Smooth muscle cell (in vitro differentiated cells): ENCODE data around the gene CLEC18B. TPM values are rescaled to one million over a fixed set of nuclear protein-coding genes. Genes with fewer than 3 reads are reported as not detected.
"Not testable (repeated sequence)": the region's sequence is repeated elsewhere in the genome, so short reads cannot be mapped to it uniquely, and the experiment has no call there.

Experiments
- DNase-seq: peaks from one replicate; lab custom pipeline; 2025; ENCODE audit not compliant: unreplicated experiment; lab: John Stamatoyannopoulos, UW
- H2AFZ ChIP-seq: fragments of 200-600 bp; sonication (generic); 2 replicates; pipeline ENCODE4 v1.6.0; 2016; ENCODE audit warnings: antibody characterized with exemption, low read depth, mild to moderate bottlenecking
- H3F3A ChIP-seq: fragments of 200-600 bp; sonication (generic); 2 replicates; pipeline ENCODE4 v1.6.0; 2017; ENCODE audit warnings: antibody characterized with exemption, low read depth
- H3K27ac ChIP-seq: fragments of 200-600 bp; sonication (generic); 2 replicates; pipeline ENCODE4 v1.5.1; 2016; ENCODE audit warnings: low read depth, mild to moderate bottlenecking
- H3K27me3 ChIP-seq: fragments of 200-600 bp; sonication (generic); 2 replicates; pipeline ENCODE4 v1.6.1; 2016; ENCODE audit warnings: low read depth, mild to moderate bottlenecking
- H3K36me3 ChIP-seq: fragments of 200-600 bp; sonication (generic); 2 replicates; pipeline ENCODE4 v1.5.1; 2016; ENCODE audit warnings: low read depth
- H3K4me1 ChIP-seq: fragments of 200-600 bp; sonication (generic); 2 replicates; pipeline ENCODE4 v1.5.1; 2016; ENCODE audit warnings: low read depth
- H3K4me2 ChIP-seq: fragments of 200-600 bp; sonication (generic); 2 replicates; pipeline ENCODE4 v1.6.0; 2016; ENCODE audit warnings: mild to moderate bottlenecking
- H3K4me3 ChIP-seq: fragments of 200-600 bp; sonication (generic); 2 replicates; pipeline ENCODE4 v1.5.1; 2016; ENCODE audit warnings: mild to moderate bottlenecking
- H3K79me2 ChIP-seq: fragments of 200-600 bp; sonication (generic); 2 replicates; pipeline ENCODE4 v1.6.0; 2016; ENCODE audit warnings: low read depth, mild to moderate bottlenecking
- H3K9ac ChIP-seq: fragments of 200-600 bp; sonication (generic); 2 replicates; pipeline ENCODE4 v1.6.0; 2016; ENCODE audit warnings: low read depth
- H3K9me3 ChIP-seq: fragments of 200-600 bp; sonication (generic); replicated peaks from 2 replicates; pipeline ENCODE4 v1.5.1; 2016; ENCODE audit warnings: low read depth
- H4K20me1 ChIP-seq: fragments of 200-600 bp; sonication (generic); 2 replicates; pipeline ENCODE4 v1.6.0; 2016; ENCODE audit warnings: low read depth
- CTCF ChIP-seq: fragments of 200-600 bp; sonication (generic); IDR thresholded peaks from 2 replicates; pipeline ENCODE4 v1.5.1; 2017; ENCODE audit warnings: borderline replicate concordance, mild to moderate bottlenecking, antibody characterized with exemption; ENCODE audit not compliant: insufficient read depth, poor library complexity, severe bottlenecking
- WGBS: methylation state at CpG from one replicate; pipeline ENCODE4 v1.1.7; 2016; ENCODE audit warnings: low lambda C conversion rate; 5-methylcytosine and 5-hydroxymethylcytosine counted together
- polyA plus RNA-seq: library from polyadenylated mRNA; unstranded; fragments of >200 nt; fragmentation: Nextera tagmentation; extraction: Ambion mirVana; gene quantifications from 2 replicates; pipeline ENCODE4 v1.2.1, GENCODE V29; 2016
- total RNA-seq: library from RNA; depleted of rRNA; stranded (reverse); fragments of >200 nt; gene quantifications from 2 replicates; pipeline ENCODE4 v1.2.3, GENCODE V29; 2014

Gene CLEC18B
- total and polyA plus RNA-seq, 2 experiments from 2014 or later, result 0.87 to 1.4 TPM

DNA sequence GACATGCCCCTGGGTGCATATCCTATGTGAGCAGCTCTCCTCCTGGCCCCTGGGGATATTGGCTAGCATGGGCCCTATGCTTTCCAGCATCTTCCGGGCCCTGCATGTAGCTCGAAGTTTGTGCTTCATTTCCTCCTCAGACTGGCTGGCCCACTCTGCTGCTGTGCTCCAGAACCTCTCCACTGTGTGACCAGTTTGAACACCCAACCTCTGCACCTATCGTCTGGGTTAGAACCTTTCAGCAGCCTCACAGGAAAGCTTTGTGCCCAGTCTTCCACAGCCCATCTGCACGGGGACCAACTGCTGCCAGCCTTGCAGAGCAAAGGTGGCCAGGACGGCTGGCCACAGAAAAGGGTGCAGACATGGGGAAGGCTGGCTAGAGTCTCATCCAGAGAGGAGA lies 10.2 kb upstream of the CLEC18B start:
- Histone ChIP-seq H2AFZ (no peak overlapping the region), H3K4me1 (no peaks in the 10 kb centered on the region), H3K9me3 (no peaks in the 10 kb centered on the region), H3K4me2 (no peak overlapping the region), H3K36me3 (no peaks in the 10 kb centered on the region), H3K9ac (no peak overlapping the region), H3F3A (no peaks in the 10 kb centered on the region), H3K79me2 (no peaks in the 10 kb centered on the region), H3K4me3 (no peak overlapping the region), H4K20me1 (no peaks in the 10 kb centered on the region), H3K27me3 (no peaks in the 10 kb centered on the region), H3K27ac (no peak overlapping the region)
- TF ChIP-seq CTCF, result no peak
- no peak for DNase-seq
- 94% methylated on average over 5 of the region's 5 CpGs for WGBS

DNA sequence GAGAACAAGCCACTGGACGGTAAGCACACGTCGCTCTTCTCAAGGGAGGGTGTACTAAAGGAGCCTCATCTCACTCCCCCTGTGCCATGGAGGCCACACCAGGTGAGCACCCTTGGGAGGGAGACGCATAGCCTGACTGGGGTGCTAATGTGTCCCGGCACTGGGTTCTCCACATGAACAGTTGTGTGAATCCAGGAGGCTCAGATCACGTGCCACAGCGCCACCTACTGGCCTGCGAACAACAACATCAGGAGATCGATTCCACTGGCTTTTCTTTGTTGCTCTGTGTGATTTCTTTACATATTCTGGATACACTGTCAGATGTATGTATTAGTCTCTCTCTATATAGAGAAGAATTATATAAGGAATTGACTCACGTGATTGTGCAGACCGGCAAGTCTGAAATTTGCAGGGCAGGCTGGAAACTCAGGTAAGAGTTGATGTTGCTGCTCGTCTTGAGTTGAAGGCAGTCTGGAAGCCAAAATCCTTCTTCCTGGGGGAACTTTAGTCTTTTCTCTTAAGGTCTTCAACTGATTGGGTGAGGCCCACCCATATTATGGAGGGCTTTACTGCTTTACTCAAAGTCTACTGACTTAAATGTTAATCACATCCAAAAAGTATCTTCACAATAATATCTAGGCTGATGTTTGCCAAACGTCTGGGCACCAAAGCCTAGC lies 8.9 kb upstream of the CLEC18B start:
- not testable (repeated sequence) for H3K9ac ChIP-seq, H4K20me1 ChIP-seq, H3K79me2 ChIP-seq, H3K4me3 ChIP-seq, H3K4me2 ChIP-seq, H3F3A ChIP-seq, H3K9me3 ChIP-seq, H3K36me3 ChIP-seq, DNase-seq, H3K27ac ChIP-seq, H3K4me1 ChIP-seq, H2AFZ ChIP-seq, H3K27me3 ChIP-seq
- TF ChIP-seq CTCF, result peak; percentile 69
- 39% methylated on average over 13 of the region's 13 CpGs for WGBS

DNA sequence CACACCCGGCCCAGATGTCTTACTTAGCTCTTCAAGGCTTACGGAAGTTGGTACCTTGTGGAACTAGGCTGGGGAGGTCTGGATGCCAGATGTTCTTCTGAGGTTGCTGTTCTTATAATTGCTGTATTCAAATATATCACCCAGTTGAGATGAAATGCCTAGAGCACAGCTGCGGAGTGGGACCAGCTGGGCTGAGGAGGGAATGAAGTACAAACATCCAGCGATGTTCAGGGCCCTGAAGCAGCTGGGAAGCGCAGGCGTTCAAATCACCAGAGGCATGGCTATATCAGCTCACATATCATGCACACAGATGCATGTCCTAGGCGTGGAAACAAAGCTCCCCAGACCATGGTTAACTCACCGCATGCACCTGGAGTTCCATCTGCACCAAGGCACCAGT lies 7.2 kb upstream of the CLEC18B start:
- not testable (repeated sequence) for H3K9ac ChIP-seq, H2AFZ ChIP-seq, H3K9me3 ChIP-seq, H3K79me2 ChIP-seq, H3K4me2 ChIP-seq, H3F3A ChIP-seq, H4K20me1 ChIP-seq, H3K4me1 ChIP-seq, H3K27me3 ChIP-seq, H3K27ac ChIP-seq, H3K4me3 ChIP-seq, H3K36me3 ChIP-seq, DNase-seq
- WGBS, result 100% methylated on average over 1 of the region's 8 CpGs

GRCh38 chr16:74425751-74426150 lies 4.5 kb upstream of the CLEC18B start:
- WGBS, result 86% methylated on average over 6 of the region's 6 CpGs
- H3K4me3 ChIP-seq, H3K4me1 ChIP-seq, H3K9me3 ChIP-seq, H3K36me3 ChIP-seq, H3K27me3 ChIP-seq, H4K20me1 ChIP-seq, DNase-seq, H3K9ac ChIP-seq, H3K4me2 ChIP-seq, H3K79me2 ChIP-seq, H2AFZ ChIP-seq, H3F3A ChIP-seq, H3K27ac ChIP-seq: not testable (repeated sequence)

DNA sequence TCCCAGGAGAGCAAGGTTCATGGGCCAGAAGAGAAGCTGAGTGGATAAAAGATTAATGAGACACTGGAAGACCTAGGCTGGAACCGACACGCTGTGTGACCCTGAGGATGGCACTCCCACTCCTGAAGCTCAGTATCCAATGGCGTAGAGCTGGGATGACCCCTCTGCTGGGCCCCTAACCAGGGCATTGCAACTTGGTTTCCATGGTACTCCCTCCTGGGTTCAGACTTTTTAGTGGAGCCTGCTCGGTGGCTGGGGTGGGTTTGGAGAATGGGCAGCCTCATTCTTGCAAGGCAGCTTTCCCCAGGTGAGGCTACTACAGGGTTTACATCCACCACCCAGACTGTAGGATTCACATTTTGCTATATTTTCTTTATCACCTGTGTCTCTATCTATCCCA lies 2.4 kb upstream of the CLEC18B start:
- H2AFZ ChIP-seq, H3K9me3 ChIP-seq, H3K4me2 ChIP-seq, H4K20me1 ChIP-seq, H3K27ac ChIP-seq, H3K79me2 ChIP-seq, H3K27me3 ChIP-seq, H3K36me3 ChIP-seq, H3F3A ChIP-seq, H3K4me3 ChIP-seq, H3K9ac ChIP-seq, DNase-seq, H3K4me1 ChIP-seq: not testable (repeated sequence)
- WGBS, result 80% methylated on average over 4 of the region's 4 CpGs

GRCh38 chr16:74422086-74422485 lies 808 bp upstream of the CLEC18B start:
- H3K4me3 ChIP-seq, H3K9ac ChIP-seq, H3K9me3 ChIP-seq, H3K36me3 ChIP-seq, H3K79me2 ChIP-seq, H3K27me3 ChIP-seq, H2AFZ ChIP-seq, H3F3A ChIP-seq, H3K4me2 ChIP-seq, DNase-seq, H4K20me1 ChIP-seq, H3K27ac ChIP-seq, H3K4me1 ChIP-seq: not testable (repeated sequence)
- 98% methylated on average over 8 of the region's 17 CpGs for WGBS

GRCh38 chr16:74421482-74421785 lies 156 bp upstream of the CLEC18B start:
- H3K9ac ChIP-seq, H3K4me3 ChIP-seq, H3K4me2 ChIP-seq, H4K20me1 ChIP-seq, H3F3A ChIP-seq, H2AFZ ChIP-seq, H3K36me3 ChIP-seq, H3K79me2 ChIP-seq, DNase-seq, H3K27ac ChIP-seq, H3K27me3 ChIP-seq, H3K4me1 ChIP-seq, H3K9me3 ChIP-seq: not testable (repeated sequence)
- 88% methylated on average over 7 of the region's 16 CpGs for WGBS
